Measurements from ENCODE around the gene HCAR1. TPM values are rescaled to one million over a fixed set of nuclear protein-coding genes. Genes with fewer than 3 reads are reported as not detected.

HCAR1 gene
- total and polyA plus RNA-seq, 2 experiments from 2014 or later = not detected

DNA sequence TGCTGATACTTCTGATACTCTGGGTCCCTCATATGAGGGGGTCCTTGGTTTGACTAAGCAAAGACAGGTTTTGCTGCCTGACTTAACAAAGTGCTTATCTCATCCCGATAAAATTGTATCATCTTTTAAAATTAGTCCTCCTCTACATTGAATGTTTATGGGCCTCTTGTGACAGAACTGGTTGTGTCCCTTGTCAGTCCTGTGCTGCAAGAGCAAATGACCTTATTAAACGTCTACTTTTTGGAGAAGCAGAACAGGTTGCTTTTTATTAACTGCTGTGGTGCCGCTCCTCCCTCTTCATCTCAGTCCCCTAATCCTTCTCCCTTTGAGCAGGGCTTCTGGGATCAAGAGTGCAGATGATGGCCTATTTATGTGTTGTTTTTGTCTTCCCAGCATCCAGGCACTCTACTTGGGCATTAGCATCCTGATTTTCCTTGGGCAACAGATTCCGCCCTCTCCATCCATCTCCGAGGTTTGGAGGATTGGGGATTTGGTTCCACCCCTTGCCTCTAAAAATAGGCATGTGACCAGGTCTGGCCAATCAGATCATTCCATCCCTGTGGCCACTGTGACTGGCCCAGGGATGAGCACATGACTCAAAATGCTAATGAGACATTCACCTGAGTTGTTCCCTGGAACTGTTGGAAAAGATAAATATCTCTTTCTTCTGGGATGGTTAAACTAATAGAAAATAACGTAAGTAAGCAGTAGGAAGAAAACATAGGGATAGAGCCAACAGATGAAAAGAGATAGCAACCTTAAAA lies 19.1 kb upstream of the HCAR1 start:
- H3K4me1 ChIP-seq (ENCODE audit: low read depth) = peaks cover 8% of the 10 kb centered on the region
- DNase-seq (ENCODE audit: low read depth in 1 of 2, low spot score in 1 of 2) = no peak
- no peaks in the 10 kb centered on the region for H3K9me3 ChIP-seq (ENCODE audit: low read depth)
- H3K27me3 ChIP-seq = no peaks in the 10 kb centered on the region
- H3K4me3 ChIP-seq = no peak overlapping the region
- peaks cover 7% of the 10 kb centered on the region for H3K36me3 ChIP-seq
- TF ChIP-seq, protein P1, sequence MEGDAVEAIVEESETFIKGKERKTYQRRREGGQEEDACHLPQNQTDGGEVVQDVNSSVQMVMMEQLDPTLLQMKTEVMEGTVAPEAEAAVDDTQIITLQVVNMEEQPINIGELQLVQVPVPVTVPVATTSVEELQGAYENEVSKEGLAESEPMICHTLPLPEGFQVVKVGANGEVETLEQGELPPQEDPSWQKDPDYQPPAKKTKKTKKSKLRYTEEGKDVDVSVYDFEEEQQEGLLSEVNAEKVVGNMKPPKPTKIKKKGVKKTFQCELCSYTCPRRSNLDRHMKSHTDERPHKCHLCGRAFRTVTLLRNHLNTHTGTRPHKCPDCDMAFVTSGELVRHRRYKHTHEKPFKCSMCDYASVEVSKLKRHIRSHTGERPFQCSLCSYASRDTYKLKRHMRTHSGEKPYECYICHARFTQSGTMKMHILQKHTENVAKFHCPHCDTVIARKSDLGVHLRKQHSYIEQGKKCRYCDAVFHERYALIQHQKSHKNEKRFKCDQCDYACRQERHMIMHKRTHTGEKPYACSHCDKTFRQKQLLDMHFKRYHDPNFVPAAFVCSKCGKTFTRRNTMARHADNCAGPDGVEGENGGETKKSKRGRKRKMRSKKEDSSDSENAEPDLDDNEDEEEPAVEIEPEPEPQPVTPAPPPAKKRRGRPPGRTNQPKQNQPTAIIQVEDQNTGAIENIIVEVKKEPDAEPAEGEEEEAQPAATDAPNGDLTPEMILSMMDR (IDR thresholded peaks at IDR 0.05; ENCODE audit: low read depth, low read length) = no peak
- no peak overlapping the region for H3K27ac ChIP-seq

DNA sequence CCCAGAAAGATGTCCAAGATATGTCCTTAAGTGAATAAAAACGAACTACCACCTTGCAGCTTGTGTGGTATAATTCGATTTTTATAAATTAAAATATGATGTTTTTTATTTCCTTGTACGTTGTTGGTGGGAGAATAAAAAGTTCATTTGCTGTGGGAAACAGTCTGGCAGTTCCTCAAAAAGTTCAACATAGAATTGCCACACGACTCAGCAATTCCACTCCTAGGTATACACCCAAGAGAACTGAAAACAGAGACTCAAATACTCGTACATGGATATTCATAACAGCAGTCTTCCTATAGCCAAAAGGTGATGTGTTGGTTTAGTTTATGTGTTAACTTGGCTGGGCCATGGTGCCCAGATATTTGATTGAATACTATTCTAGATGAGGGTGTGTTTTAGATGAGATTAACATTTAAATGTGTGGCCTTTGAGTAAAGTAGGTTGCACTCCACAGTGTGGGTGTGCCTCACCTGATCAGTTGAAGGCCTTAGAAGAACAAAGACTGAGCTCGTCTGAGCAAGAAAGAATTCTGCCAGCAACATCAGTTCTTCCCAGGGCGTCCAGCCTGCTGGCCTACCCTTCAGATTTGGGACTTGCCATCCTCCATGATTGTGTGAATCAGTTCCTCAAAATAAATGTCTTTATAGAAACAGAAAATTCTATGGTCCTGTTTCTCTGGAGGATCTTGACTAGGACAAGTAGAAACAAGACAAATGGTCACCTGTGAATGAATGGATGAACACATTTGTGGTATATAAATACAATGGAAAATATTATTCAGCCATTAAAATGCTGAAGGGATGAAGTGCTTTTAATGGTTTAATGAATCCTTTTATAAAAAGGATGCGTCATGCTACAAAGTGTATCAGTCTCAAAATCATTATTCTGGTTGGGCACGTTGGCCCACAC lies 16.8 kb upstream of the HCAR1 start:
- Histone ChIP-seq H3K9me3 (ENCODE audit: low read depth) (no peaks in the 10 kb centered on the region), H3K4me1 (ENCODE audit: low read depth) (no peaks in the 10 kb centered on the region), H3K36me3 (no peaks in the 10 kb centered on the region), H3K27me3 (no peaks in the 10 kb centered on the region), H3K27ac (no peak overlapping the region), H3K4me3 (no peak overlapping the region)
- no peak for DNase-seq (ENCODE audit: low read depth in 1 of 2, low spot score in 1 of 2)
- TF ChIP-seq, protein P1 (IDR thresholded peaks at IDR 0.05; ENCODE audit: low read depth, low read length) = no peak

DNA sequence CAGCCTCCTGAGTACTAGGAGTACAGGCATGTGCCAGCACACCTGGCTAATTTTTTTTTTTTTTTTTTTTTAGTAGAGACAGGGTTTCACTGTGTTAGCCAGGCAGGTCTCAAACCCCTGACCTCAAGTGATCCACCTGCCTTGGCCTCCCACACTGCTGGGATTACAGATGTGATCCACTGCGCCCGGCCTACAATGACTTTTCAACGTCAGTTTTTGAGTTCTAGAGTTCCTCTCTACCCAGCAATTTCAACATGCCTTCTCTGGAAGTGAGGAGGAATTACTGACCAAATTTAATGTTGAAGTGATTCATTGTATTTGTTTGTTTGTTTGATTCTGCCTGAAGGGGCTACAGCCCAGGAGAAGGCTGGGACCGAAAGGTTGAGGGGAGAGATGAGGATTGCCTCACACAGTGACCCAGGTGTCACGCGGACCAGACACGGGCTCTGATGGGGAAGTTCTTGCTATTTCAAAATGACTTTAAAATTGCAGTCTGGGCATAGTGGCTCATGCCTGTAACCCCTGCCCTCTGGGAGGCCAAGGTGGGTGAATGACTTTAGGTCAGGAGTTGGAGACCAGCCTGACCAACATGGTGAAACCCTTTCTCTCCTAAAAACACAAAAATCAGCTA lies 13.4 kb upstream of the HCAR1 start:
- Histone ChIP-seq H3K27ac (no peak overlapping the region), H3K4me1 (ENCODE audit: low read depth) (no peaks in the 10 kb centered on the region), H3K9me3 (ENCODE audit: low read depth) (no peaks in the 10 kb centered on the region), H3K36me3 (no peaks in the 10 kb centered on the region), H3K27me3 (no peaks in the 10 kb centered on the region), H3K4me3 (no peak overlapping the region)
- TF ChIP-seq, protein P1 (IDR thresholded peaks at IDR 0.05; ENCODE audit: low read depth, low read length) = no peak
- DNase-seq (ENCODE audit: low read depth in 1 of 2, low spot score in 1 of 2) = no peak

DNA sequence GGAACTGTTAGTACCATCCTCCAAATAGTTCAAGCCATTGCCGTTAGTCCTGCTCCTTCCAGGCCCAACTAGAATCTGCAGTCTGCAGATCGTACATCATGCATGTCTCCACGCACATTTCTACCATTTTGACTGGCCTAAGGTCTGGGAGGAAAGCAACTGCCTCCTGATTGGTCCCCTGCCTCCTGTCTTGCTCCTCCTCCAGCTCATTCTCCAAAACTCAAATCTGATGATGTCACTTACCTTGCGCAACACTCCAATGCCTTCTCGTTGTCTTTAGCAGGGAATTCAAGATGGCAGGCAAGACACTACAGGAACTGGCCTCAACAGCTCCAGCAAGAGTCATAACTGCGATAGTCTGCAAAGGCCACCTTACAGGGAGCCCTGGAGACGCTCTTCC lies 9.7 kb upstream of the HCAR1 start:
- Histone ChIP-seq H3K4me1 (ENCODE audit: low read depth) (no peaks in the 10 kb centered on the region), H3K9me3 (ENCODE audit: low read depth) (no peaks in the 10 kb centered on the region), H3K27ac (no peak overlapping the region), H3K4me3 (no peak overlapping the region), H3K27me3 (no peaks in the 10 kb centered on the region), H3K36me3 (no peaks in the 10 kb centered on the region)
- TF ChIP-seq, protein P1 (IDR thresholded peaks at IDR 0.05; ENCODE audit: low read depth, low read length) = no peak
- DNase-seq (ENCODE audit: low read depth in 1 of 2, low spot score in 1 of 2) = peak in 1 of 2 donors; percentile 9

DNA sequence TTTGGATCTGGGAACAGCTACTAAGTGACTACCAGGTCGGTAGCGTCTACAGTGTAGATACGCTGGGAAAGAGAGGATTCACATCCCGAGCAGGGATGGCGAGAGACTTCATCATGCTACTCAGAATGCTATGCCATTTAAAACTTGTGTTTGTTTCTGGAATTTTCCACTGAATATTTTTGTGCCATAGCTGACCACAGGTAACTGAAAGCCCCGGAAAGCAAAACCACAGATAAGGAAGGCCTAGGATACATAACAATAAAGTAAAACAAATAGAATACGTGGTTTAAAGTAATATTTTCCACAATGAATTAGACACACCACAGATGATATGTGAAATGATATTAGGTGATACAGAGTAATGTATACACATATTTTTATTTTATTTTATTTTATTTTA lies 7.9 kb upstream of the HCAR1 start:
- H3K27ac ChIP-seq = no peak overlapping the region
- H3K27me3 ChIP-seq = no peaks in the 10 kb centered on the region
- no peaks in the 10 kb centered on the region for H3K4me1 ChIP-seq (ENCODE audit: low read depth)
- H3K36me3 ChIP-seq = no peaks in the 10 kb centered on the region
- peak in 1 of 2 donors; percentile 38 for DNase-seq (ENCODE audit: low read depth in 1 of 2, low spot score in 1 of 2)
- TF ChIP-seq, protein P1 (IDR thresholded peaks at IDR 0.05; ENCODE audit: low read depth, low read length) = no peak
- no peaks in the 10 kb centered on the region for H3K9me3 ChIP-seq (ENCODE audit: low read depth)
- H3K4me3 ChIP-seq = no peak overlapping the region

Measured in cardiac muscle cell (in vitro differentiated cells and primary cell).